HCT116 (cell line): ENCODE measurements around the gene RFX1. TPM values are rescaled to one million over a fixed set of nuclear protein-coding genes. Genes with fewer than 3 reads are reported as not detected.

Source experiments
- ATAC-seq: fragments of 200-7000 bp; cut with Tn5 transposase; 2 replicates; pipeline ENCODE4 v1.9.1; 2020; ENCODE audit warnings: mild to moderate bottlenecking, moderate library complexity
- BruUV-seq: library from RNA; stranded (reverse); fragments of 400-500 nt; replicated peaks from 2 replicates; lab custom pipeline; 2021; lab: Mats Ljungman, UMichigan
- CTCF ChIA-PET: fragments of 300-600 bp; sonication (Branson Sonifier 250); formaldehyde crosslinking; loops from one replicate; lab custom pipeline; 2021; ENCODE audit warnings: antibody characterized with exemption; lab: Charles Lee
- POLR2A ChIA-PET: fragments of 300-600, 350-600 bp; sonication (Branson Sonifier 250); formaldehyde crosslinking; loops from one replicate; lab custom pipeline; 2021; ENCODE audit warnings: antibody characterized with exemption; lab: Charles Lee
- RAD21 ChIA-PET, 2 experiments: fragments of 300-600 bp; sonication (Branson Sonifier 250); formaldehyde crosslinking; loops; one replicate each; lab custom pipeline; 2023; ENCODE audit warnings: low total read pairs in 2 of 2; ENCODE audit not compliant: uncharacterized antibody in 2 of 2, unreplicated experiment in 2 of 2, low non-redundant PET in 1 of 2; lab: Charles Lee
- DNase-seq: peaks from one replicate; pipeline ENCODE4 v3.0.0-alpha.2; 2010; ENCODE audit warnings: low read depth, low spot score
- H2AFZ ChIP-seq: fragments of 200-600 bp; shearing (Covaris generic), sonication (generic); 2 replicates; pipeline ENCODE4 v1.6.1; 2017; ENCODE audit warnings: low read depth, mixed run types, mixed read lengths, antibody characterized with exemption, low read length; ENCODE audit not compliant: poor library complexity, severe bottlenecking
- H3K27ac ChIP-seq: 2 replicates; pipeline ENCODE4 v1.5.1; 2012; ENCODE audit warnings: low read depth, low read length
- H3K27me3 ChIP-seq: fragments of 200-600 bp; sonication (generic); 2 replicates; pipeline ENCODE4 v1.6.1; 2016; ENCODE audit warnings: mixed run types, low read length, mixed read lengths; ENCODE audit not compliant: insufficient read depth
- H3K36me3 ChIP-seq, 2 experiments: fragments of 200-500 bp in 1 of 2; fragments of 200-600 bp in 1 of 2; sonication (Bioruptor generic) in 1 of 2; sonication (generic) in 1 of 2; 2 replicates each; pipeline versions ENCODE4 v1.5.1 to v1.6.1; 2014 to 2016; ENCODE audit warnings: low read length in 2 of 2, inconsistent platforms in 1 of 2, mixed read lengths in 1 of 2, mixed run types in 1 of 2; ENCODE audit not compliant: insufficient read depth in 2 of 2, control insufficient read depth in 1 of 2
- H3K4me1 ChIP-seq, 2 experiments: fragments of 200-600 bp in 1 of 2; sonication (generic) in 1 of 2; 2 replicates each; pipeline versions ENCODE4 v1.5.1 to v1.6.1; 2012 to 2017; ENCODE audit warnings: low read length in 2 of 2, inconsistent platforms in 1 of 2, mild to moderate bottlenecking in 1 of 2, mixed read lengths in 1 of 2, mixed run types in 1 of 2, moderate library complexity in 1 of 2; ENCODE audit not compliant: insufficient read depth in 2 of 2, control insufficient read depth in 1 of 2
- H3K4me2 ChIP-seq: fragments of 200-600 bp; sonication (generic); 2 replicates; pipeline ENCODE4 v1.6.1; 2017; ENCODE audit warnings: mixed run types, low read length, mixed read lengths
- H3K4me3 ChIP-seq, 2 experiments: fragments of 200-600 bp in 1 of 2; sonication (generic) in 1 of 2; replicated peaks in 1 of 2; 2 replicates each; pipeline ENCODE4 v1.5.1; 2011 to 2016; ENCODE audit warnings: low read length in 2 of 2, control low read depth in 1 of 2, low read depth in 1 of 2, mild to moderate bottlenecking in 1 of 2, mixed read lengths in 1 of 2, mixed run types in 1 of 2
- H3K79me2 ChIP-seq: fragments of 200-600 bp; sonication (generic); 2 replicates; pipeline ENCODE4 v1.6.1; 2017; ENCODE audit warnings: mild to moderate bottlenecking, mixed run types, low read length, moderate library complexity, mixed read lengths; ENCODE audit not compliant: insufficient read depth
- H3K9ac ChIP-seq: fragments of 200-600 bp; sonication (generic); 2 replicates; pipeline ENCODE4 v1.6.1; 2016; ENCODE audit warnings: low read length, mixed read lengths
- H3K9me2 ChIP-seq: fragments of 200-600 bp; sonication (generic), shearing (Covaris generic); 2 replicates; pipeline ENCODE4 v1.6.1; 2017; ENCODE audit warnings: mixed run types, mild to moderate bottlenecking, moderate library complexity; ENCODE audit not compliant: insufficient read depth
- H3K9me3 ChIP-seq, 2 experiments: fragments of 200-500 bp in 1 of 2; fragments of 200-600 bp in 1 of 2; sonication (Bioruptor generic) in 1 of 2; sonication (generic) in 1 of 2; 2 replicates each; pipeline ENCODE4 v1.6.1; 2014 to 2017; ENCODE audit warnings: low read length in 2 of 2, mixed read lengths in 2 of 2, inconsistent platforms in 1 of 2, low read depth in 1 of 2, mild to moderate bottlenecking in 1 of 2, mixed run types in 1 of 2, moderate library complexity in 1 of 2; ENCODE audit not compliant: control insufficient read depth in 1 of 2, insufficient read depth in 1 of 2
- H4K20me1 ChIP-seq: fragments of 200-600 bp; sonication (generic), shearing (Covaris generic); 2 replicates; pipeline ENCODE4 v1.6.1; 2017; ENCODE audit warnings: mixed run types, mild to moderate bottlenecking, moderate library complexity; ENCODE audit not compliant: insufficient read depth
- CBX3 ChIP-seq: IDR thresholded peaks from 2 replicates; pipeline ENCODE4 v1.6.1; 2012; ENCODE audit warnings: low read depth
- CEBPB ChIP-seq: IDR thresholded peaks from 2 replicates; pipeline ENCODE4 v1.6.1; 2012; ENCODE audit warnings: low read depth
- CTCF ChIP-seq, 3 experiments: fragments of 200-600 bp in 1 of 3; sonication (generic) in 1 of 3; IDR thresholded peaks in 2 of 3; conservative IDR thresholded peaks in 1 of 3; 2 replicates each; pipeline ENCODE4 v1.5.1; 2012 to 2017; ENCODE audit warnings: low read depth in 2 of 3, low read length in 2 of 3, antibody characterized with exemption in 1 of 3, borderline replicate concordance in 1 of 3, control low read depth in 1 of 3, mild to moderate bottlenecking in 1 of 3, mixed read lengths in 1 of 3, mixed run types in 1 of 3, moderate library complexity in 1 of 3; ENCODE audit not compliant: insufficient read depth in 1 of 3
- MAX ChIP-seq: IDR thresholded peaks from 2 replicates; pipeline ENCODE4 v1.6.1; 2012
- POLR2A ChIP-seq: IDR thresholded peaks from 2 replicates; pipeline ENCODE4 v1.7.0; 2011; ENCODE audit warnings: borderline replicate concordance; ENCODE audit not compliant: insufficient read depth, insufficient read length; ENCODE audit errors: extremely low read depth
- POLR2AphosphoS5 ChIP-seq: IDR thresholded peaks from 2 replicates; pipeline ENCODE4 v1.6.1; 2011; ENCODE audit warnings: mild to moderate bottlenecking, low read depth, low read length, moderate library complexity
- REST ChIP-seq: IDR thresholded peaks from 2 replicates; pipeline ENCODE4 v1.6.1; 2012; ENCODE audit warnings: low read depth
- SIN3A ChIP-seq: IDR thresholded peaks from 2 replicates; pipeline ENCODE4 v1.6.1; 2012; ENCODE audit warnings: low read depth
- TCF7L2 ChIP-seq: IDR thresholded peaks from 2 replicates; pipeline ENCODE4 v1.7.0; 2011; ENCODE audit warnings: borderline replicate concordance, inconsistent platforms; ENCODE audit not compliant: insufficient read depth, insufficient read length; ENCODE audit errors: extremely low read depth
- YY1 ChIP-seq: IDR thresholded peaks from 2 replicates; pipeline ENCODE4 v1.6.1; 2011; ENCODE audit warnings: low read length, low read depth, moderate library complexity, mild to moderate bottlenecking; ENCODE audit not compliant: insufficient replicate concordance; ENCODE audit errors: extremely low read depth
- ZNF274 ChIP-seq: fragments of 200-500 bp; sonication (Bioruptor generic); IDR thresholded peaks from 2 replicates; pipeline ENCODE4 v1.6.1; 2014; ENCODE audit warnings: mild to moderate bottlenecking, low read depth, low read length, inconsistent platforms
- intact Hi-C: fragments of 100-400 bp; cut with micrococcal nuclease; formaldehyde crosslinking; loops from 2 replicates; pipeline ENCODE4 v1.10.0; 2022
- total RNA-seq: library from RNA; stranded (reverse); gene quantifications from one replicate; pipeline ENCODE4 v1.2.1, GENCODE V29; 2021; ENCODE audit not compliant: unreplicated experiment
- TF ChIP-seq, protein P1 (sequence below): IDR thresholded peaks from 2 replicates; pipeline ENCODE4 v1.6.1; 2011; ENCODE audit warnings: mild to moderate bottlenecking, low read length, moderate library complexity; ENCODE audit not compliant: insufficient replicate concordance; ENCODE audit errors: extremely low read depth

Gene RFX1
- total RNA-seq, 1 experiment from 2014 or later = 16.3 TPM

GRCh38 chr19:14004619-14005348 is 1.3 kb downstream of the RFX1 start:
- peaks cover 5 to 26% of the 10 kb centered on the region in 2 experiments; a peak in 3 of 4 replicates for H3K4me1 ChIP-seq
- no peaks in the 10 kb centered on the region for H3K9me2 ChIP-seq
- H3K4me2 ChIP-seq = peak overlapping the region; percentile 97
- H3K36me3 ChIP-seq = no peaks in the 10 kb centered on the region
- peaks cover 8% of the 10 kb centered on the region; the same call in 1 of the 2 replicates for H3K79me2 ChIP-seq
- ChIA-PET POLR2A (no interaction called here), CTCF (no interaction called here), RAD21 (no interaction called here)
- no peak overlapping the region for H2AFZ ChIP-seq
- BruUV-seq = no TSS peak
- H3K4me3 ChIP-seq = peak overlapping the region in 1 of 2 experiments; percentile 76; a peak in 1 of 4 replicates
- intact Hi-C loops = loop anchor here (2.0 kb wide), 1 partner anchor 52 kb away; the partner anchor contains the start of gene DCAF15
- no peak overlapping the region for H3K9ac ChIP-seq
- no peaks in the 10 kb centered on the region for H4K20me1 ChIP-seq
- DNase-seq = no peak
- no peaks in the 10 kb centered on the region for H3K27me3 ChIP-seq
- H3K27ac ChIP-seq = no peak overlapping the region
- H3K9me3 ChIP-seq = peaks cover 0 to under 1% of the 10 kb centered on the region in 2 experiments; a peak in 2 of 4 replicates
- TF ChIP-seq REST = no peak
- no peak for TF ChIP-seq SIN3A
- TF ChIP-seq TCF7L2 = no peak
- TF ChIP-seq CTCF (IDR thresholded peaks at IDR 0.05 in 2 of 3, conservative IDR thresholded peaks at IDR 0.05 in 1 of 3; ENCODE audit: borderline replicate concordance in 1 of 3, insufficient read depth in 1 of 3, low read depth in 2 of 3, low read length in 2 of 3) = no peak
- no peak for TF ChIP-seq POLR2AphosphoS5
- TF ChIP-seq CBX3 = no peak
- no peak for TF ChIP-seq ZNF274
- no peak for TF ChIP-seq MAX
- TF ChIP-seq CEBPB = no peak
- TF ChIP-seq POLR2A = no peak
- TF ChIP-seq, protein P1, sequence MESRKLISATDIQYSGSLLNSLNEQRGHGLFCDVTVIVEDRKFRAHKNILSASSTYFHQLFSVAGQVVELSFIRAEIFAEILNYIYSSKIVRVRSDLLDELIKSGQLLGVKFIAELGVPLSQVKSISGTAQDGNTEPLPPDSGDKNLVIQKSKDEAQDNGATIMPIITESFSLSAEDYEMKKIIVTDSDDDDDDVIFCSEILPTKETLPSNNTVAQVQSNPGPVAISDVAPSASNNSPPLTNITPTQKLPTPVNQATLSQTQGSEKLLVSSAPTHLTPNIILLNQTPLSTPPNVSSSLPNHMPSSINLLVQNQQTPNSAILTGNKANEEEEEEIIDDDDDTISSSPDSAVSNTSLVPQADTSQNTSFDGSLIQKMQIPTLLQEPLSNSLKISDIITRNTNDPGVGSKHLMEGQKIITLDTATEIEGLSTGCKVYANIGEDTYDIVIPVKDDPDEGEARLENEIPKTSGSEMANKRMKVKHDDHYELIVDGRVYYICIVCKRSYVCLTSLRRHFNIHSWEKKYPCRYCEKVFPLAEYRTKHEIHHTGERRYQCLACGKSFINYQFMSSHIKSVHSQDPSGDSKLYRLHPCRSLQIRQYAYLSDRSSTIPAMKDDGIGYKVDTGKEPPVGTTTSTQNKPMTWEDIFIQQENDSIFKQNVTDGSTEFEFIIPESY = no peak
- no peak for TF ChIP-seq YY1
- no peak for ATAC-seq
